IPS-15b (cell line): Measurements from ENCODE around the gene JAML.

Experiments used
- H3K27me3 ChIP-seq: one replicate; pipeline ENCODE4 v1.6.1; 2013; ENCODE audit warnings: low read length; ENCODE audit not compliant: control insufficient read depth, insufficient read depth
- H3K36me3 ChIP-seq: one replicate; pipeline ENCODE4 v1.6.1; 2013; ENCODE audit warnings: low read length; ENCODE audit not compliant: control insufficient read depth, insufficient read depth
- H3K4me1 ChIP-seq: one replicate; pipeline ENCODE4 v1.6.1; 2013; ENCODE audit warnings: mild to moderate bottlenecking, low read length; ENCODE audit not compliant: control insufficient read depth, insufficient read depth
- H3K4me3 ChIP-seq: one replicate; pipeline ENCODE4 v1.5.1; 2013; ENCODE audit warnings: low read depth, low read length
- H3K9ac ChIP-seq: one replicate; pipeline ENCODE4 v1.6.1; 2013; ENCODE audit warnings: low read depth, mild to moderate bottlenecking, low read length
- H3K9me3 ChIP-seq: one replicate; pipeline ENCODE4 v1.6.1; 2013; ENCODE audit warnings: mild to moderate bottlenecking, low read length; ENCODE audit not compliant: control insufficient read depth, insufficient read depth

JAML gene

DNA sequence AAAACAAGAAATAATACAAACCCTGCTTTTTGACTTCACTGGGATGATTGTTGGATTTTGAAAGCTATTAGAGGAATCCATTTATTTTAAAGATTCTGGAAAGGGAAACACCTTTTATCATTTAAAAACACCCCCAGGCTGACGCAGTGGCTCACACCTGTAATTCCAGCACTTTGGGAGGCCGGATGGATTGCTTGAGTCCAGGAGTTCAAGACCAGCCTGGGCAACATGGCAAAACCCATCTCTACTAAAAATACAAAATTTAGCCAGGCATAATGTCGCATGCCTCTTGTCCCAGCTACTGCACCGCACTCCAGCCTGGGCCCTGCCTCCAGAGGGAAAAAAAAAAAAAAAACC, 48.1 kb downstream of the JAML start:
- no peak overlapping the region for H3K9ac ChIP-seq
- no peaks in the 10 kb centered on the region for H3K36me3 ChIP-seq
- H3K4me3 ChIP-seq = no peak overlapping the region
- peaks cover 22% of the 10 kb centered on the region for H3K4me1 ChIP-seq
- peaks cover 50% of the 10 kb centered on the region for H3K27me3 ChIP-seq
- no peaks in the 10 kb centered on the region for H3K9me3 ChIP-seq

DNA sequence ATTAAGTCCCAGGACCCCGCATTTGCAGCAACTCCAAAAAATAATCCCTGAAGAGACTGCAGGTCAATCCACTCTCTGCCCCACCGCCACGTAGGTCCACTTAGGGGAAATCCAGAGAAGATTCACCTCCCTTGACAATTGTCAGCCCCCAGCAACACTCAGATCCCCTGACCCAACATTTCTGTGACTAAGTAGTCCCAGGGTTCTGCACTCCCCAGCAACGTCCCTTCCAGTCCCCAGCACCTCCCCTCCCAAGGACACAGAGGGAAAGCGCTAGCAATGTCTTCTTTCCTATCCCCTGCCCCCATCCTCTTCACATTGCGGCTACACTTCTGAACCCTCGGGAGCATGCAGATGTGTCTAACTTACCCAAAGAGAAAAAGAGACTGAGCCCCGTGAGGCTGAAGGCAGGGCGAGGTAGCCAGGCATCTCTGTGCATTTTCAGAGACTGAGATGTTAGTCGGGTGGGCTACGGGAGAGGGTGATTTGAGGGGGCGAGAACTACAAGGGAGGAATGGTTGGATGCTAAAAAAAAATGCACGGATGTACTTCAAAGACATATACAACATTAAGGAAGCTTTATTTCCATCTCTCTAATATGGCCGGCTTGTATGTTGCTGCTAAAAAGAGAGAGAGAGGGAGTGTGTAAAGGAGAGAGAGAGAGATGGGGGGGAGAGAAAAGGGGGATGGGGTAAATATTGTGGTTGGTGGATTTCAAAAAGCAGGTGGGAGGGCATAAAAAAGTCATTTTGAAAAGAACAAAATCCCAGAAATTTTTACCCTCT, 48.6 kb downstream of the JAML start, which contains the start of gene SCN2B:
SCN2B (minus strand) TSS at position 647 of the 785 bp plus-strand sequence; CDS start at position 439, 208 bp downstream.
- H3K4me3 ChIP-seq = peak within 1 kb of the TSS; percentile 66
- peaks cover 54% of the 10 kb centered on the region for H3K27me3 ChIP-seq
- peaks cover 23% of the 10 kb centered on the region for H3K4me1 ChIP-seq
- peak within 1 kb of the TSS; percentile 17 for H3K9ac ChIP-seq
- H3K36me3 ChIP-seq = no peaks in the 10 kb centered on the region
- H3K9me3 ChIP-seq = no peaks in the 10 kb centered on the region

DNA sequence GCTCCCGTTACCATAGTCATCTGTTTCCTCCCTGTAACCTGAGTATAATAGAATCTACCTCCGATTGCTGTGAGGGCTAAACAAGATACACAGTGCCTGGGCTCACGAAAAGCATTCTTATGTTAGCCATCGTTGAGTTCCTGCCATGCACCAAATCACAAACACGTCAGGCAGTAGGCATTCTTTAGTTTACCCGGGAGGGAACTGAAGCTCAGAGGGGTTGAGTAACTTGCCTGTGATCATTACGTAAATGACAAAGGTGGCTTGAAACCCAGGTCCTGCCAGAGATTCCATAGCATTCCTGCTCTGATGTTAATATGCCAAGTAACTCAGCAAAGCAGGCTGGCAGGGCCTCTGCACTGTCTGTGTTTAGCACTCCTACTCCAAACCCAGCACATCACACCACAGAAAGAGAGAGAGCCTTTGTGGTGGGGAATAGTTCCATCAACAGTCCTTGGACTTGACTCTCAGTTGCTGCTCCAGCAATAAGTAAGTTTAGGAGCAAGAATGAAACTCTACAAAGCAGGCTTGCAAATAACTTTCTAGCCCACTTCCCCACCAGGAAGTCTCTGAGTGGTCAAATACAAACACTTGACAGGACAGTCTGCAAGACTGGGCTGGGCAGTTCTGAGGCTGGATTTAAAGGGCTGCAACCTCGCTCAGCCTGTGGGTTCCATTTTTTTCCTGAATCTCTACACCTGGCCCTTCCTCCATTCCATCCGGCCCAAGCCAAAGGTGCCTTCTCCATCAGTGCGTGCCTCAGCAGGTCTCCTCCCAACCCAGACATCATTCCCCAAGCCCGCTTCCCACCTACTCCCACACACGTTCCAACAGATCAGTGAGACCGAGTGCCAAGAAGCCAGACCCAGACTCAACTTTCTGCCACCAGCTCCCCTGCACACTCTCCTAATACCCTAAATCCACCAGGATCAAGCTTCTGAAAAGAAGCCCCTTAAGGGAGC, 49.5 kb downstream of the JAML start:
- H3K9ac ChIP-seq = peak overlapping the region; percentile 17
- peaks cover 63% of the 10 kb centered on the region for H3K27me3 ChIP-seq

DNA sequence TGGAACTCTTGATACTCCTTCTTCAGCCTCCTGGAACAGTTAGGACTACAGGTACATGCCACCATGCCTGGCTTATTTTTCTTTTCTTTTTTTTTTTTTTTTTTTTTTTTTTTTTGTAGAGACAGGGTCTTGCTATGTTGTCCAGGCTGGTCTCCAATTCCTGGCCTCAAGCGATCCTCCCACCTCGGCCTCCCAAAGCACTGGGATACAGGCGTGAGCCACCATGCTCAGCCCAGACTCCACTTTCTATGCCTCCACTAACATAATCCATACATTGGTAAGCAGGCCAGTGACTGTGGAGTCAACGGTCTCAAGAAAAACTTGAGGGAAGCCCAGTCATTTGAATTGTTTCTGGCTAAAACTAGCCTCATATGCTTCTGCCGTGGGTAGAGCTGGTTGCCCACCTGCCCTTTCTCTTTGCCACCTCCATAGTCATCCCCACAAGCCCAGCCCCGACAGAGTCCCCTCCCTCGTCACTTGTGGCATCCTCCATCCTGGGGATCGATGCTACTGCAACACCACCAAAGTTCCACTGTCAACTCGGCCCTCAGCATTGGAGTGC, 50.7 kb downstream of the JAML start:
- Histone ChIP-seq H3K4me1 (peaks cover 18% of the 10 kb centered on the region), H3K4me3 (no peak overlapping the region), H3K9ac (no peak overlapping the region), H3K36me3 (no peaks in the 10 kb centered on the region), H3K9me3 (no peaks in the 10 kb centered on the region), H3K27me3 (peaks cover 69% of the 10 kb centered on the region)

More for the DNA sequence above, 49.5 kb downstream of the JAML start:
- Histone ChIP-seq H3K4me3 (peak overlapping the region; percentile 66), H3K36me3 (no peaks in the 10 kb centered on the region), H3K4me1 (peaks cover 25% of the 10 kb centered on the region), H3K9me3 (no peaks in the 10 kb centered on the region)

DNA sequence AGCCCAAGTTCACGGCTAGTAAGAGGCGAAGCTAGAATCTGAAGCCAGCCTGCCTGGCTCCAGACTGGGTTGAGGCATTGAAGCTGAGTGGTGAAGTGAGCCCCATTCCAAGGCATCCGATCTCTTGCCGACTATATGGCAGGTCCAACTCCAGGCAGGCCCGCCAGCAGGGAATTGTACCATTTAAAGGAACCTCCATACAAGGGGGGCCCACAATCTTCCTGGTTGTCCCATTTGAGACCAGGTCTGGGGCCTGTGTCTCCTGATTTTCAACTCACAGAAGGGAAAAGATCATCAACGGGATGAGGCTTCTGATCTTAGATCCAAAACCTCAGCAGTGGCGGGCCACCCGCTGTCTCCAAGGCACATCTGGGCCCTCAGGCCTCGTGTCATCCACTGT, 52.5 kb downstream of the JAML start:
- H3K27me3 ChIP-seq = peaks cover 86% of the 10 kb centered on the region
- H3K4me1 ChIP-seq = peaks cover 18% of the 10 kb centered on the region
- no peak overlapping the region for H3K9ac ChIP-seq

DNA sequence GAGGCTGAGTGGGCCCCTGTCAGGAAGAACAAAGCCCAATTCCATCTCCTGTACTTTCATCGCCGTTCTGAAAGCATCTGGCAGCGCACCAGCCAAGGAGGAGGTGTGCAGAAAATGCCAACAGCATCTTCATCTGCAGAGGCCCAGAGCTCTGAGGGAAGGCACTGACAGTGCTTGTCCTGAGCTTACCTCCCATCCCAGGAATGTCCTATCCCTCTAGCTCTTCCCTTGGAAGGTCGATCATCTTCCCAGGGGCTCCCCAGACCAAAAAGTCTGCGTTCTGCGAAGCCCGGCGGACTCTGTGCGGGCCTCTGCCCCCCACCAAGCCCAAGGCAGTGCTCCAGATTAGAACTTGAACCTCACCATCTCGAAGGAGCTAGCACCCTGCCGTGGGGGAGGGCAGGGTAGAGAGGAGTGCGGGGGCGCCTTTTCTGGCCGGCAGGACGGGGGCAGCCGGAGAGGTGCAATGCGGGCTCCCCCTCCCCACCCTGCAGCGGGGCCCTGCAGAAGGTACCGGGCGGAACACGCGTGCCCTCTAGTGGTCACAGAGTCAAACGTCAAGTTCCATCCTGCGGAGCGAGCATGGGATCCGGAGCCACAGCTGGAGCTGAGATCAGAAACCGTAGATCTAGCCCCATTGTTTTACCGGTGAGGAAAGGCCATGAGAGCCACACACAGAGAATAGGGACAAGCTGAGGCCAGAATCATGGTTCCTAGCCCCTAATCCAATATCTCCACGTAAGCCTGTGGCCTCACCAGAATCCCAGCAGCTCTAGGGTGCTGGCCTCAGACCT, 53.3 kb downstream of the JAML start:
- peak overlapping the region; percentile 60 for H3K4me3 ChIP-seq
- H3K36me3 ChIP-seq = no peaks in the 10 kb centered on the region
- no peaks in the 10 kb centered on the region for H3K9me3 ChIP-seq
- H3K4me1 ChIP-seq = peaks cover 18% of the 10 kb centered on the region
- H3K27me3 ChIP-seq = peaks cover 94% of the 10 kb centered on the region
- no peak overlapping the region for H3K9ac ChIP-seq

More for the DNA sequence above, 52.5 kb downstream of the JAML start:
- no peak overlapping the region for H3K4me3 ChIP-seq
- no peaks in the 10 kb centered on the region for H3K9me3 ChIP-seq
- no peaks in the 10 kb centered on the region for H3K36me3 ChIP-seq

DNA sequence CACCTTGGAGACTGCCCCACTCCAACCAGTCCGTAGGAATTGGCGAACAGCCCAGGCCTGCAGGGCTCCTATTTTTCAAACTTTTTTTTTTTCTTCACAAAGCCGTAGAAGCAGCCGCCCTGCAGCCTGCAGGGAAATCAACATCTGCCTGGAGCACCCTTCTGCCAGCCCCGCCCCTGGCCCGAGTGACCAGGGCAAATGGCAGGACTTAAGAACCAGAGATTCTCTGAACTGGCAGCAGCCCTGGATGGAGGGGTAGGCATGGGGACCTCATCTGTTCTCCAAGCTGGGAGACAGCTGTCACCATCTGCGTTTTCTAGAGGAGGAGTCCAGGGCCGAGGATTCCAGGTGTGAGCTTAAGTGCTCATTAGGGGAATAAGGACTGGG, 53.9 kb downstream of the JAML start:
- H3K4me3 ChIP-seq = peak overlapping the region; percentile 60
- H3K9ac ChIP-seq = no peak overlapping the region
- H3K36me3 ChIP-seq = no peaks in the 10 kb centered on the region
- peaks cover 94% of the 10 kb centered on the region for H3K27me3 ChIP-seq
- peaks cover 20% of the 10 kb centered on the region for H3K4me1 ChIP-seq
- no peaks in the 10 kb centered on the region for H3K9me3 ChIP-seq

DNA sequence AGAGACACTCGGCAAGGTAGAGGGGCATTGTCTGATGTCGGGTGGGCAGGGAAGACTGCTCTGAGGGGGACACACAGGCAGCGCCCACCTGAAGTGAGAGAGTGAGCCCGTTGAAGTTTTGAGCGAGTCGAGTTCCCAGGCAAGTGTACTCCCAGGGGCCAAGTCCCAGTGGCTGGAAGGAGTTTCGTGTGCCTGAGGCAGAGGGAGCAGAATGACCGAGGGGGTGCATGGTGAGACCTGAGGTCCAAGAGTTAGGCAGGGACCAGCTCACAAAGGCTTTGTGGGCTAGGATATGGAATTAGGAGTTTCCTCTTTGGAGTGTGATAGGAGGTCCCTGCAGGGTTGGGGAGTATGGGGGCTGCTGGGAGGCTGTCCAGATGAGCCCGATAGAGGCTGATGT, 54.6 kb downstream of the JAML start:
- H3K9me3 ChIP-seq = no peaks in the 10 kb centered on the region
- no peak overlapping the region for H3K9ac ChIP-seq
- no peak overlapping the region for H3K4me3 ChIP-seq
- no peaks in the 10 kb centered on the region for H3K36me3 ChIP-seq
- H3K4me1 ChIP-seq = peaks cover 15% of the 10 kb centered on the region
- peaks cover 88% of the 10 kb centered on the region for H3K27me3 ChIP-seq

DNA sequence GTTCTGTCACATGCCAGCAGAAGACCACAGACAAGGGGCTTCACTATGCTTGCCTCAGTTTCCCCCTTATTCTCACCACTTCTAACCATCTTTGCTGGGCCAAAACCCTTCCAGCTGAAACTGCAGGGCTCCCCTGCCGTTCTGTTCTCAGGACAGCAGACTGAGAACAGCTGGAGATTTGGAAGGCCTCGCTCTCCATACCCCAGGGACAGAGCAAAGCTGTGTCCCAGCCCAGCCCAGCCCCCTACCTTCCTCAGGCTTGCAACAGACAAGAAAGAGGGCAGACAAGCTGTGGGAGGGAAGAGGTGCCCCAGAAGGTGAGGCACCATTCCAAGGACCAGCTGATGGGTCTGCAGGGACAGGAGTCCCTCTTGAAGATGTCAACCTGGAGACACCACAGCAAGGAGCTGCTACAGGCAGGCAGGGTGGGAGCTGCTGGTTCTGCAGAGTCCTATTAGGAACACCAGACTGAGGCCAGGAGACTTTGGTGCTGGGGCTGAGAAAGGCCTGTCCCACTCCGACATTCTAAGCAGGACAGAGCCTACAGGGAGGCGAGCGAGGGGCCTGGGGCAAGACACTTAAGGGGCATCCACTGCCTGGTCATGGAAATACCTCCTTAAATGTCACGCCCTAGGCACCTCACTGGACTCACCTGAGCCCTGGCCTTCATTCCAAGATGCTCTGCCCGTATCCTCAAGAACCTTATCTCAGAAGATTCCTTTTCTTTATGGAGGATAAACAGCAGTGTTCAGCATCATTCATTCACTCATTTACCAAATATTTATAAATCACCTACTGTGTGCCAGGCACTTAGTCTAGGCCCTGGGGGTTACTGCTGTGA, 55.3 kb downstream of the JAML start:
- Histone ChIP-seq H3K9ac (no peak overlapping the region), H3K4me1 (peaks cover 9% of the 10 kb centered on the region), H3K9me3 (no peaks in the 10 kb centered on the region), H3K4me3 (no peak overlapping the region), H3K27me3 (peaks cover 88% of the 10 kb centered on the region), H3K36me3 (no peaks in the 10 kb centered on the region)

DNA sequence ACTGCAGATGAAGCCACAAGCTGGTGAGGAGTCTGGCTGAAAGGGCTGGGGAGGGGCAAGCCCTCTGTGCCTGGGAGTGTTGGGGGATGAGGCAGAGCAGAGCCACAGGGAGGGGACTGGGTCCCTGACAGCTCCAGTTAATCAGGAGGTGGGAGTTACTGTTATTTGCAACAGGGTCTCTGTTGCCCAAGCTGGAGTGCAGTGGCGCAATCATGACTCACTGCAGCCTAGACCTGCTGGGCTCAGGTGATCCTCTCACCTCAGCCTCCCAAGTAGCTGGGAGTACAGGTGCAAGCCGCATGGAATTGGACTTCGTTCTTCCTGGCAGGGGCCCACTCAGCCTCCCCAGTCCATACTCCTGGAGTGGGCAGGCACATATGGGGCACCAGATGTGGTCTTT, 56.1 kb downstream of the JAML start:
- Histone ChIP-seq H3K9ac (no peak overlapping the region), H3K27me3 (peaks cover 89% of the 10 kb centered on the region), H3K9me3 (no peaks in the 10 kb centered on the region), H3K36me3 (no peaks in the 10 kb centered on the region), H3K4me1 (peaks cover 8% of the 10 kb centered on the region), H3K4me3 (no peak overlapping the region)
